Activated naive CD4-positive, alpha-beta T cell treated with anti-CD3 and anti-CD28 coated beads for 36 hours (primary cell): ENCODE results near the gene MTFP1. TPM values are rescaled to one million over a fixed set of nuclear protein-coding genes. Genes with fewer than 3 reads are reported as not detected.
"Not testable (repeated sequence)": the region's sequence is repeated elsewhere in the genome, so short reads cannot be mapped to it uniquely, and the experiment has no call there.

Experiments
- CTCF ChIA-PET: fragments of 350-600 bp; sonication (Branson Sonifier 250); formaldehyde crosslinking; loops from one replicate; lab custom pipeline; 2021; ENCODE audit warnings: antibody characterized with exemption; lab: Charles Lee
- DNase-seq: peaks from one replicate; pipeline ENCODE4 v3.0.0-alpha.2; 2020
- H3K27ac Mint-ChIP-seq: one replicate; pipeline ENCODE4 v1.8.0; 2021; ENCODE audit warnings: mild to moderate bottlenecking, mixed read lengths
- H3K27me3 Mint-ChIP-seq: one replicate; pipeline ENCODE4 v1.8.0; 2021; ENCODE audit warnings: low read depth, mixed read lengths
- H3K36me3 Mint-ChIP-seq: one replicate; pipeline ENCODE4 v1.8.0; 2021; ENCODE audit warnings: low read depth, mixed read lengths
- H3K4me1 Mint-ChIP-seq: one replicate; pipeline ENCODE4 v1.8.0; 2021; ENCODE audit warnings: low read depth, mixed read lengths
- H3K4me3 Mint-ChIP-seq: one replicate; pipeline ENCODE4 v1.8.0; 2021; ENCODE audit warnings: mild to moderate bottlenecking, moderate library complexity, mixed read lengths
- H3K9me3 Mint-ChIP-seq: one replicate; pipeline ENCODE4 v1.8.0; 2021; ENCODE audit warnings: mixed read lengths
- intact Hi-C: fragments of 100-400 bp; cut with micrococcal nuclease; formaldehyde crosslinking; loops from one replicate; pipeline ENCODE4 v1.15.1; 2023
- total RNA-seq, 2 experiments: library from RNA; stranded (reverse); gene quantifications; one replicate each; pipeline ENCODE4 v1.2.3, GENCODE V29; 2021

Gene MTFP1
- total RNA-seq, 2 experiments from 2014 or later: 36.6 to 37.1 TPM

- DNase-seq: no peak
- Mint-ChIP-seq H3K4me1 (peaks cover 38% of the 10 kb centered on the region), H3K4me3 (no peak overlapping the region), H3K27ac (no peak overlapping the region), H3K9me3 (no peaks in the 10 kb centered on the region), H3K27me3 (no peaks in the 10 kb centered on the region), H3K36me3 (no peaks in the 10 kb centered on the region)
- CTCF ChIA-PET: interaction anchor here (7.5 kb wide), 1 partner anchor 93 kb away, joined by 73 read pairs; no protein-coding TSS in a partner anchor
- intact Hi-C loops: no loop called here
Measured at GRCh38 chr22:30393322-30393680, 32.3 kb upstream of the MTFP1 start.

DNA sequence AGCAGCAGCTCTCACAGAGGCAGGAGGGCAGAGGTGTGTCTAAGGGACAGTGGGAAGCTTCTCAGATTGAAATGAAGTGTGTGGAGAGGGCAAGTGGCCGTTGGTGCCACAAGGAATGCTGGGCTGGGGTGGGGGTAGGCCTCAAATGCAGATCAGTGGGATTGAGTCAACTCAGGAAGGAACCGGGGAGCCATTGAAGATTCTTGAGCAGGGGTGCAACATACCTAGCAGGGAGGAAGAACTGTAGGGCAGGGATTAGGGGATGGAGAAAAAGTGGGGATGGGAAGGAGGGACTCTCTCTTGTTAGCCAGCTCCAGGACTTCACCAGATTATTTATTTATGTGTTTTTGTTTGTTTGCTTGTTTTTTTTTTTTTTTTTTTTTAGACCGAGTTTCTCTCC is 31.7 kb upstream of the MTFP1 start:
- Mint-ChIP-seq H3K27me3 (no peaks in the 10 kb centered on the region), H3K4me1 (peaks cover 44% of the 10 kb centered on the region), H3K4me3 (no peak overlapping the region), H3K9me3 (no peaks in the 10 kb centered on the region), H3K36me3 (no peaks in the 10 kb centered on the region), H3K27ac (no peak overlapping the region)
- DNase-seq: no peak
- intact Hi-C loops: no loop called here
- CTCF ChIA-PET: interaction anchor here (0.7 to 7.5 kb wide), 4 partner anchors 11 to 106 kb away, joined by 3 to 73 read pairs (median 12); partner anchors contain the start of gene CASTOR1

GRCh38 chr22:30396871-30397655 is 28.5 kb upstream of the MTFP1 start, which contains the start of gene SEC14L2:
SEC14L2 (plus strand) TSS chr22:30397018; CDS start chr22:30397117, 99 bp downstream.
- no peaks in the 10 kb centered on the region for H3K9me3 Mint-ChIP-seq
- H3K27ac Mint-ChIP-seq: no peak within 1 kb of the TSS
- H3K36me3 Mint-ChIP-seq: no peaks in the 10 kb centered on the region
- peaks cover 43% of the 10 kb centered on the region for H3K4me1 Mint-ChIP-seq
- CTCF ChIA-PET: interaction anchor here (1.0 to 4.2 kb wide), 11 partner anchors 9 to 194 kb away, joined by 3 to 43 read pairs (median 4); partner anchors contain the start of genes CASTOR1, MTFP1 and PES1
- peak; percentile 73 for DNase-seq
- intact Hi-C loops: loop anchor here (1.0 kb wide), 1 partner anchor 29 kb away; no protein-coding TSS in a partner anchor
- H3K27me3 Mint-ChIP-seq: no peaks in the 10 kb centered on the region
- H3K4me3 Mint-ChIP-seq: peak within 1 kb of the TSS; percentile 87

- H3K27me3 Mint-ChIP-seq: no peaks in the 10 kb centered on the region
- intact Hi-C loops: no loop called here
- no peaks in the 10 kb centered on the region for H3K9me3 Mint-ChIP-seq
- peaks cover 36% of the 10 kb centered on the region for H3K4me1 Mint-ChIP-seq
- H3K36me3 Mint-ChIP-seq: no peaks in the 10 kb centered on the region
- H3K27ac Mint-ChIP-seq: no peak overlapping the region
- DNase-seq: no peak
- peak overlapping the region; percentile 87 for H3K4me3 Mint-ChIP-seq
- CTCF ChIA-PET: interaction anchor here (1.0 to 4.2 kb wide), 10 partner anchors 8 to 194 kb away, joined by 3 to 43 read pairs (median 5); partner anchors contain the start of genes MTFP1 and PES1
Measured at GRCh38 chr22:30397656-30398635, 27.6 kb upstream of the MTFP1 start.

DNA sequence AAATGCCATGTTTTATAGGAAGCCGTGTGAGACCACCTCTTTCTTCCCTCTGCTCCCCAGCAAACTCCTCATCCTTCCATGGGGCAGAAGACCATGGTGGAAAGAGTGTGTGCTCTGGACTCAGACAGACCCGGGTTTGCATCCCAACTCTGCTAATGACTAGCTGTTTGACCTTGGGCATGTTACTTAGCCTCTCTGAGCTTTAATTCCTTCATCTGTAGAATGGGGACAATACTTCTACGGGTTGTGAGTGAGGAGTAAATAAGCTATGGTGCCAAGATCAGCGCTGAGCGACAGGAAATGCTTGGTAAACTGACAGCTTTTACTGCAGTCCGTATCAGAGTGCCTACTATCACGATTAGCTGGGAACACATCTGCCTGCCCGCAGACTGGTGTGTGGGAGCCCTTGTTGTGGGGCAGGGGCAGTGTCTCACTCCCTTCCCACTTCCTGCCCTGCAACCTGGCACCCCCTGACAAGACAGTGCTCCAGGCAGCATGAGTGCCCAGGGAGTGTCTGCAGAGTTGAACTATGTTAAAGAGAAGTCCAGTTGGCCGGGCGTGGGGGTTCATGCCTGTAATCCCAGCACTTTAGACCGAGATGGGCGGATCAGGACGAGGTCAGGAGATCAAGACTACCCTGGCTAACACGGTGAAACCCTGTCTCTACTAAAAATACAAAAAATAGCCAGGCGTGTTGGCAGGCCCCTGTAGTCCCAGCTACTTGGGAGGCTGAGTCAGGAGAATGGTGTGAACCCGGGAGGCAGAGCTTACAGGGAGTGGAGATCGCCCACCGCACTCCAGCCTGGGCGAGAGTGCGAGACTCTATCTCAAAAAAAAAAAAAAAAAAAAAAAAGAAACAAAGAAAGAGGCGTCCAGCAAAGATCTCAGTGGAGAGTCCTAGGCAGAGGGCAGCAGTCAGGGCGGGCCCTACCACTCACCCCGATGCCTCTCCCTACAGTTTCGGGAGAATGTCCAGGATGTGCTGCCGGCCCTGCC is 26.6 kb upstream of the MTFP1 start:
- intact Hi-C loops: no loop called here
- Mint-ChIP-seq H3K9me3 (no peaks in the 10 kb centered on the region), H3K27me3 (no peaks in the 10 kb centered on the region), H3K36me3 (no peaks in the 10 kb centered on the region), H3K4me1 (peaks cover 32% of the 10 kb centered on the region), H3K27ac (no peak overlapping the region), H3K4me3 (peak overlapping the region; percentile 39)
- DNase-seq: peak; percentile 28
- CTCF ChIA-PET: interaction anchor here (0.6 to 4.2 kb wide), 7 partner anchors 10 to 113 kb away, joined by 3 to 43 read pairs (median 4); partner anchors contain the start of gene MTFP1

GRCh38 chr22:30399718-30400117 is 25.9 kb upstream of the MTFP1 start:
- Mint-ChIP-seq H3K9me3 (no peaks in the 10 kb centered on the region), H3K4me1 (peaks cover 32% of the 10 kb centered on the region), H3K27me3 (no peaks in the 10 kb centered on the region), H3K36me3 (no peaks in the 10 kb centered on the region), H3K4me3 (no peak overlapping the region), H3K27ac (no peak overlapping the region)
- CTCF ChIA-PET: interaction anchor here (0.9 to 4.2 kb wide), 3 partner anchors 18 to 112 kb away, joined by 3 to 43 read pairs (median 11); partner anchors contain the start of gene MTFP1
- DNase-seq: no peak
- intact Hi-C loops: no loop called here

- intact Hi-C loops: no loop called here
- no peaks in the 10 kb centered on the region for H3K36me3 Mint-ChIP-seq
- CTCF ChIA-PET: interaction anchor here (2.6 kb wide), 1 partner anchor 112 kb away, joined by 11 read pairs; no protein-coding TSS in a partner anchor
- H3K9me3 Mint-ChIP-seq: no peaks in the 10 kb centered on the region
- H3K4me1 Mint-ChIP-seq: peaks cover 32% of the 10 kb centered on the region
- H3K27ac Mint-ChIP-seq: no peak overlapping the region
- no peaks in the 10 kb centered on the region for H3K27me3 Mint-ChIP-seq
- DNase-seq: no peak
- no peak overlapping the region for H3K4me3 Mint-ChIP-seq
Measured at GRCh38 chr22:30400159-30400558, 25.4 kb upstream of the MTFP1 start.

DNA sequence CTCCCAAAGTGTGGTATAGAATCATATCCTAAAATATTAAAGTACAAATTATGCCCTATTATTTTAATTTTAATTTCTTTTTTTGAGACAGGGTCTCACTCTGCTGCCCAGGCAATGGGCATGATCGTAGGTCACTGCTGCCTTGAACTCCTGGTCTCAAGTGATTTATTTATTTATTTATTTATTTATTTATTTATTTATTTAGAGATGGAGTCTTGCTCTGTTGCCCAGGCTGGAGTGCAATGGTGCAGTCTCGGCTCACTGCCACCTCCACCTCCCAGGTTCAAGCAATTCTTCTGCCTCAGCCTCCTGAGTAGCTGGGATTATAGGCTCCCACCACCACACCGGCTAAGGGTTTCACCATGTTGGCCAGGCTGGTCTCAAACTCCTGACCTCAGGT is 24.5 kb upstream of the MTFP1 start:
- intact Hi-C loops, H3K9me3 Mint-ChIP-seq, H3K36me3 Mint-ChIP-seq, H3K27me3 Mint-ChIP-seq, H3K27ac Mint-ChIP-seq, DNase-seq, H3K4me3 Mint-ChIP-seq: not testable (repeated sequence)
- peaks cover 28% of the 10 kb centered on the region for H3K4me1 Mint-ChIP-seq
- CTCF ChIA-PET: interaction anchor here (2.2 kb wide), 1 partner anchor 10 kb away, joined by 7 read pairs; no protein-coding TSS in a partner anchor

- Mint-ChIP-seq H3K9me3 (no peaks in the 10 kb centered on the region), H3K36me3 (no peaks in the 10 kb centered on the region), H3K27me3 (no peaks in the 10 kb centered on the region), H3K27ac (no peak overlapping the region), H3K4me3 (no peak overlapping the region), H3K4me1 (peaks cover 20% of the 10 kb centered on the region)
- CTCF ChIA-PET: interaction anchor here (0.6 to 2.2 kb wide), 4 partner anchors 12 to 582 kb away, joined by 3 to 7 read pairs (median 4); no protein-coding TSS in a partner anchor
- no peak for DNase-seq
- intact Hi-C loops: no loop called here
Measured at GRCh38 chr22:30402028-30402765, 23.4 kb upstream of the MTFP1 start.

- intact Hi-C loops, H3K27me3 Mint-ChIP-seq, H3K27ac Mint-ChIP-seq, H3K9me3 Mint-ChIP-seq, H3K36me3 Mint-ChIP-seq, H3K4me3 Mint-ChIP-seq, DNase-seq: not testable (repeated sequence)
- CTCF ChIA-PET: interaction anchor here (0.6 to 2.2 kb wide), 3 partner anchors 12 to 583 kb away, joined by 3 to 7 read pairs (median 5); no protein-coding TSS in a partner anchor
- H3K4me1 Mint-ChIP-seq: peaks cover 17% of the 10 kb centered on the region
Measured at GRCh38 chr22:30402766-30403104, 22.8 kb upstream of the MTFP1 start.
